CD14-positive monocyte (primary cell): ENCODE data around the gene TMEM252. TPM values are rescaled to one million over a fixed set of nuclear protein-coding genes. Genes with fewer than 3 reads are reported as not detected.
A peak's percentile ranks its signal among the peaks of the same experiment; 100 is the strongest.

ENCODE experiments used
- DNase-seq, 3 donors: peaks; one replicate each; pipeline ENCODE4 v3.0.0-alpha.2; 2011 to 2022
- H2AFZ ChIP-seq: 2 replicates; pipeline ENCODE4 v1.6.0; 2012; ENCODE audit warnings: mild to moderate bottlenecking, low read depth, low read length, inconsistent platforms; ENCODE audit not compliant: insufficient read depth, poor library complexity, severe bottlenecking
- H3K27ac ChIP-seq, 2 donors: 1 replicate in 1 of 2; 2 replicates in 1 of 2; pipeline ENCODE4 v1.5.1; 2012 to 2013; ENCODE audit warnings: low read length in 2 of 2, control low read depth in 1 of 2, inconsistent platforms in 1 of 2, low read depth in 1 of 2, mild to moderate bottlenecking in 1 of 2
- H3K27me3 ChIP-seq, 2 donors: one replicate each; pipeline versions ENCODE4 v1.6.0 to v1.6.1; 2011 to 2013; ENCODE audit warnings: low read length in 2 of 2; ENCODE audit not compliant: control insufficient read depth in 2 of 2, insufficient read depth in 2 of 2
- H3K36me3 ChIP-seq, 2 donors: replicated peaks in 1 of 2; 1 replicate in 1 of 2; 2 replicates in 1 of 2; pipeline versions ENCODE4 v1.5.1 to v1.6.1; 2012 to 2013; ENCODE audit warnings: low read length in 2 of 2, control low read depth in 1 of 2, inconsistent platforms in 1 of 2, mild to moderate bottlenecking in 1 of 2; ENCODE audit not compliant: insufficient read depth in 2 of 2, control insufficient read depth in 1 of 2
- H3K4me1 ChIP-seq, 2 donors: 1 replicate in 1 of 2; 2 replicates in 1 of 2; pipeline versions ENCODE4 v1.5.1 to v1.6.1; 2012 to 2013; ENCODE audit warnings: low read length in 2 of 2, control low read depth in 1 of 2, inconsistent platforms in 1 of 2, mild to moderate bottlenecking in 1 of 2, moderate library complexity in 1 of 2; ENCODE audit not compliant: insufficient read depth in 2 of 2, control insufficient read depth in 1 of 2
- H3K4me2 ChIP-seq: replicated peaks from 2 replicates; pipeline ENCODE3; 2012; ENCODE audit warnings: low read length, moderate library complexity, mild to moderate bottlenecking; ENCODE audit not compliant: poor library complexity, severe bottlenecking; ENCODE audit errors: extremely low read depth
- H3K4me3 ChIP-seq, 3 experiments: fragments of 200-600 bp in 1 of 3; sonication (generic) in 1 of 3; replicated peaks in 1 of 3; 1 replicate in 2 of 3; 2 replicates in 1 of 3; pipeline ENCODE4 v1.5.1; 2011 to 2013; ENCODE audit warnings: low read length in 3 of 3, mild to moderate bottlenecking in 3 of 3, control low read depth in 2 of 3, low read depth in 2 of 3, inconsistent platforms in 1 of 3, moderate library complexity in 1 of 3
- H3K79me2 ChIP-seq: 2 replicates; pipeline ENCODE4 v1.6.0; 2012; ENCODE audit warnings: mild to moderate bottlenecking, control low read depth, inconsistent platforms, low read length, moderate library complexity; ENCODE audit not compliant: insufficient read depth
- H3K9ac ChIP-seq: 2 replicates; pipeline ENCODE4 v1.6.0; 2017; ENCODE audit warnings: low read length, mild to moderate bottlenecking; ENCODE audit not compliant: insufficient read depth, poor library complexity, severe bottlenecking
- H3K9me3 ChIP-seq, 2 donors: replicated peaks in 1 of 2; 1 replicate in 1 of 2; 2 replicates in 1 of 2; pipeline versions ENCODE4 v1.5.1 to v1.6.1; 2012 to 2013; ENCODE audit warnings: low read length in 2 of 2, control low read depth in 1 of 2; ENCODE audit not compliant: control insufficient read depth in 1 of 2, insufficient read depth in 1 of 2
- H4K20me1 ChIP-seq: 2 replicates; pipeline ENCODE4 v1.6.0; 2012; ENCODE audit warnings: mild to moderate bottlenecking, low read length, control low read depth, moderate library complexity; ENCODE audit not compliant: insufficient read depth
- H3K27ac Mint-ChIP-seq, 7 donors: one replicate each; pipeline ENCODE4 v1.8.0; 2020; ENCODE audit warnings: mild to moderate bottlenecking in 7 of 7, mixed read lengths in 7 of 7, moderate library complexity in 6 of 7, inconsistent platforms in 2 of 7
- H3K27me3 Mint-ChIP-seq, 3 donors: one replicate each; pipeline ENCODE4 v1.8.0; 2021 to 2022; ENCODE audit warnings: low read depth in 3 of 3, mild to moderate bottlenecking in 3 of 3, mixed read lengths in 3 of 3, moderate library complexity in 3 of 3, inconsistent platforms in 1 of 3
- H3K36me3 Mint-ChIP-seq, 2 donors: one replicate each; pipeline ENCODE4 v1.8.0; 2020; ENCODE audit warnings: mixed read lengths in 2 of 2, inconsistent platforms in 1 of 2, mild to moderate bottlenecking in 1 of 2
- H3K4me1 Mint-ChIP-seq: one replicate; pipeline ENCODE4 v1.8.0; 2020; ENCODE audit warnings: mild to moderate bottlenecking, mixed read lengths
- H3K4me3 Mint-ChIP-seq, 2 donors: one replicate each; pipeline ENCODE4 v1.8.0; 2020; ENCODE audit warnings: mild to moderate bottlenecking in 2 of 2, mixed read lengths in 2 of 2, moderate library complexity in 1 of 2
- H3K9me3 Mint-ChIP-seq, 7 donors: one replicate each; pipeline ENCODE4 v1.8.0; 2020 to 2022; ENCODE audit warnings: mixed read lengths in 7 of 7, mild to moderate bottlenecking in 6 of 7, moderate library complexity in 6 of 7, inconsistent platforms in 2 of 7
- WGBS: methylation state at CpG from one replicate; pipeline ENCODE4 v1.1.5; 2013; ENCODE audit warnings: missing lambda C conversion rate; ENCODE audit not compliant: insufficient coverage; 5-methylcytosine and 5-hydroxymethylcytosine counted together
- intact Hi-C, 2 donors: fragments of 100-400 bp; cut with micrococcal nuclease; formaldehyde crosslinking; loops; one replicate each; pipeline versions ENCODE4 v1.15.0 to v1.15.1; 2023
- polyA plus RNA-seq, 3 donors: library from polyadenylated mRNA; depleted of rRNA in 1 of 3; unstranded in 2 of 3; stranded (reverse) in 1 of 3; fragments of 300-500 nt in 2 of 3; fragments of >200 nt in 1 of 3; fragmentation: Illumina TruSeq in 2 of 3; gene quantifications; 1 replicate in 2 of 3; 2 replicates in 1 of 3; pipeline ENCODE4 v1.2.3, GENCODE V29; 2012 to 2021
- TF ChIP-seq, protein P1 (sequence below): fragments of 200-600 bp; IDR thresholded peaks from one replicate; pipeline ENCODE4 v1.8.0; 2022; ENCODE audit warnings: antibody characterized with exemption, mild to moderate bottlenecking

TMEM252 gene
- polyA plus RNA-seq, 3 donors: not detected

DNA sequence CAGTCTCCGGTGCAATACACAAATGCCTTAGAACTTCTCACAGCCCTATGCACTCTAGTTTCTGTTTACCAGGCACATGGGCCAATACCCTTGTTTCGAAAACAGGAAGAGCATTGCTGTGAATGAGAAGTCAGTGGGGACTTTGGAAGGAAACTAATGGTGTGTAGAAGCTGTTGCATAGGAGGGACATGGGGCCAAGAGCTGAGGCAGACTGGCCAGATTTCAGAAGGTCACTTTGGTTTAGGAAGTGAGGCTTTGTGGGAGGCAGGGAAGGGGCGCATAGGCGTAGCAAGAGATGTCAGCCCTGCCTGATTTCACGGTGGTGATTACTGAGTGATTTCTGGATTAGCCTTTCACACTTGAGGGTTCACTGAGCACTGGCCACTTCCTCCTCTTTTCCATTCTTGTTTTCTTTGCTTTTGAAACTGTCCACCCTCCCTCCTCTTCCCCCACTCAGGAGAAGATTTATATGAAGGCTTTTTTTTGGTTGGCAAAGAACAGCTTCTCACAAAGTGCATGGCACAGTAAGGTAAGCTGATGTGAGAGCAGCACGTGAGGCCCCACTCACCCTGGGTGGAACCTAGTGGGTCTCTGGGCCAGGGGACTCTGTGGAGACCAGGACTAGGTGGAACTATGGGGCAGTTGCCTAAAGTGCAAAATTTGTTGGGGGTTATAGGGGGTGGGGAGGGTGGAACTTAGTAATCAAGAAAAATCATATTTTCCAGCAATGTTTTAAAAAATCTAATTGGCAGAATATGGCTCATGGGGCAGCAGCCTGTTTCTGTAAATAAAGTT is 6.1 kb upstream of the TMEM252 start:
- 7% methylated on average over 3 of the region's 6 CpGs for WGBS
- Histone ChIP-seq H3K4me2 (peak overlapping the region; percentile 74), H3K4me1 (peaks cover 61 to 75% of the 10 kb centered on the region in 2 donors), H3K27ac (peak overlapping the region; percentile 93 to 96), H2AFZ (peak overlapping the region; percentile 37), H3K9ac (peak overlapping the region; percentile 57), H3K79me2 (peaks cover 12% of the 10 kb centered on the region), H3K4me3 (peak overlapping the region; percentile 23 to 64 (median 43)), H3K27me3 (no peaks in the 10 kb centered on the region), H4K20me1 (no peaks in the 10 kb centered on the region), H3K36me3 (no peaks in the 10 kb centered on the region), H3K9me3 (no peaks in the 10 kb centered on the region)
- Mint-ChIP-seq H3K9me3 (peaks cover 0 to 3% (median 0%) of the 10 kb centered on the region in 7 donors), H3K4me1 (peaks cover 74% of the 10 kb centered on the region), H3K4me3 (peak overlapping the region; percentile 68 to 85), H3K36me3 (peaks cover 4 to 16% of the 10 kb centered on the region in 2 donors), H3K27ac (peak overlapping the region; percentile 98 to 99 (median 99)), H3K27me3 (peaks cover 0 to 1% (median 0%) of the 10 kb centered on the region in 3 donors)
- intact Hi-C loops: loop anchor here in 1 of 2 donors (2.0 kb wide), 1 partner anchor 14 kb away; no protein-coding TSS in a partner anchor
- TF ChIP-seq, protein P1, sequence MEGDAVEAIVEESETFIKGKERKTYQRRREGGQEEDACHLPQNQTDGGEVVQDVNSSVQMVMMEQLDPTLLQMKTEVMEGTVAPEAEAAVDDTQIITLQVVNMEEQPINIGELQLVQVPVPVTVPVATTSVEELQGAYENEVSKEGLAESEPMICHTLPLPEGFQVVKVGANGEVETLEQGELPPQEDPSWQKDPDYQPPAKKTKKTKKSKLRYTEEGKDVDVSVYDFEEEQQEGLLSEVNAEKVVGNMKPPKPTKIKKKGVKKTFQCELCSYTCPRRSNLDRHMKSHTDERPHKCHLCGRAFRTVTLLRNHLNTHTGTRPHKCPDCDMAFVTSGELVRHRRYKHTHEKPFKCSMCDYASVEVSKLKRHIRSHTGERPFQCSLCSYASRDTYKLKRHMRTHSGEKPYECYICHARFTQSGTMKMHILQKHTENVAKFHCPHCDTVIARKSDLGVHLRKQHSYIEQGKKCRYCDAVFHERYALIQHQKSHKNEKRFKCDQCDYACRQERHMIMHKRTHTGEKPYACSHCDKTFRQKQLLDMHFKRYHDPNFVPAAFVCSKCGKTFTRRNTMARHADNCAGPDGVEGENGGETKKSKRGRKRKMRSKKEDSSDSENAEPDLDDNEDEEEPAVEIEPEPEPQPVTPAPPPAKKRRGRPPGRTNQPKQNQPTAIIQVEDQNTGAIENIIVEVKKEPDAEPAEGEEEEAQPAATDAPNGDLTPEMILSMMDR: no peak
- DNase-seq: peak; percentile 83 to 91 (median 90)

DNA sequence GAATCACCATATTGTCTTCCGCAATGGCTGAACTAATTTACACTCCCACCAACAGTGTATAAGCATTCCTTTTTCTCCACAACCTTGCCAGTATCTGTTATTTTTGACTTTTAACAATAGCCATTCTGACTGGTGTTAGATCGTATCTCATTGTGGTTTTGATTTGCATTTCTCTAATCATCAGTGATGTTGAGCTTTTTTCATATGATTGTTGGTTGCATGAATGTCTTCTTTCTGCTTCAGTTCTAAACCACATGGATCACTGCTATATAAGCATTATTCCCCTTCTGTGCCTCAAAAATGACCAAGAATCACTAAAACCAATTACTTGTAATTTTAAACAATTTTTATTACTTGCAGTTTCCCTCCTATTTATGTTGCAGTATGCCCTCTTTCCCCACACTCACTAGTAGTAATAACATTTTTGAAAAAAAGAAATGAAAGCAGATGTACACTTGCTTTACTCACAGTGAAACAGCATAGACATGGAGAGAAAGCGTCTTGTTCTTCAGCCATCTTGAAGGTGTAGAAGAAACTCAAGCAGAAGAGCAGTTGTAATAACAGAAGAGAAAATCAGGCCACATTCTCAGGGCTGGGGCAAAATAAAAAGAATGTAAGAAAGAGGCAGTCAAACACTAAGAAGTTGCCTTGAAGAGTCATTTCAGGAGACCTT is 4.5 kb upstream of the TMEM252 start:
- Histone ChIP-seq H4K20me1 (no peaks in the 10 kb centered on the region), H3K27ac (peak overlapping the region; percentile 93 to 96), H3K4me2 (peak overlapping the region; percentile 74), H3K4me1 (peaks cover 55 to 67% of the 10 kb centered on the region in 2 donors), H3K36me3 (no peaks in the 10 kb centered on the region), H3K9ac (no peak overlapping the region), H3K27me3 (no peaks in the 10 kb centered on the region), H2AFZ (peak overlapping the region; percentile 16), H3K4me3 (peak overlapping the region in 1 of 3 experiments; percentile 64), H3K79me2 (peaks cover 8% of the 10 kb centered on the region), H3K9me3 (no peaks in the 10 kb centered on the region)
- no peak overlapping the region for H3K4me3 Mint-ChIP-seq
- peaks cover 0 to 3% (median 0%) of the 10 kb centered on the region in 7 donors for H3K9me3 Mint-ChIP-seq
- DNase-seq: no peak
- WGBS: 80% methylated on average over 1 of the region's 3 CpGs
- peaks cover 67% of the 10 kb centered on the region for H3K4me1 Mint-ChIP-seq
- TF ChIP-seq, protein P1: no peak
- peaks cover 4 to 16% of the 10 kb centered on the region in 2 donors for H3K36me3 Mint-ChIP-seq
- peaks cover 0 to 1% (median 0%) of the 10 kb centered on the region in 3 donors for H3K27me3 Mint-ChIP-seq
- peak overlapping the region; percentile 88 to 99 (median 98) for H3K27ac Mint-ChIP-seq
- intact Hi-C loops: no loop called here
